HEK293T (cell line): ENCODE measurements around the gene ZNF699.
"Not testable (repeated sequence)": the region's sequence is repeated elsewhere in the genome, so short reads cannot be mapped to it uniquely, and the experiment has no call there.

ENCODE experiments used
- ARNT ChIP-seq: fragments of 450-650 bp; IDR thresholded peaks from 2 replicates; pipeline ENCODE4 v1.6.1; 2017; ENCODE audit warnings: mild to moderate bottlenecking
- CTBP1 ChIP-seq: fragments of 450-650 bp; IDR thresholded peaks from 2 replicates; pipeline ENCODE4 v1.6.1; 2016; ENCODE audit warnings: borderline replicate concordance
- FOXA1 ChIP-seq: fragments of 450-650 bp; IDR thresholded peaks from 2 replicates; pipeline ENCODE4 v1.6.1; 2016; ENCODE audit warnings: mild to moderate bottlenecking
- FOXK2 ChIP-seq: fragments of 450-650 bp; IDR thresholded peaks from 2 replicates; pipeline ENCODE4 v1.6.1; 2016; ENCODE audit warnings: mild to moderate bottlenecking
- FOXM1 ChIP-seq: fragments of 450-650 bp; IDR thresholded peaks from 2 replicates; pipeline ENCODE4 v1.6.1; 2017; ENCODE audit warnings: mild to moderate bottlenecking, borderline replicate concordance
- L3MBTL2 ChIP-seq: fragments of 450-650 bp; conservative IDR thresholded peaks from 2 replicates; pipeline ENCODE4 v1.6.1; 2016; ENCODE audit warnings: mild to moderate bottlenecking
- LEF1 ChIP-seq: fragments of 450-650 bp; IDR thresholded peaks from 2 replicates; pipeline ENCODE4 v1.6.1; 2017; ENCODE audit warnings: mild to moderate bottlenecking, borderline replicate concordance
- SP1 ChIP-seq: fragments of 450-650 bp; IDR thresholded peaks from 2 replicates; pipeline ENCODE4 v1.6.1; 2017
- SUZ12 ChIP-seq: fragments of 450-650 bp; IDR thresholded peaks from 2 replicates; pipeline ENCODE4 v1.6.1; 2016; ENCODE audit warnings: mild to moderate bottlenecking
- TARDBP ChIP-seq: fragments of 450-650 bp; IDR thresholded peaks from 2 replicates; pipeline ENCODE4 v1.6.1; 2016
- ZNF384 ChIP-seq: fragments of 450-650 bp; IDR thresholded peaks from 2 replicates; pipeline ENCODE4 v1.6.1; 2016
- TF ChIP-seq, protein P1 (sequence below): fragments of 450-650 bp; IDR thresholded peaks from 2 replicates; pipeline ENCODE4 v1.6.1; 2016

DNA sequence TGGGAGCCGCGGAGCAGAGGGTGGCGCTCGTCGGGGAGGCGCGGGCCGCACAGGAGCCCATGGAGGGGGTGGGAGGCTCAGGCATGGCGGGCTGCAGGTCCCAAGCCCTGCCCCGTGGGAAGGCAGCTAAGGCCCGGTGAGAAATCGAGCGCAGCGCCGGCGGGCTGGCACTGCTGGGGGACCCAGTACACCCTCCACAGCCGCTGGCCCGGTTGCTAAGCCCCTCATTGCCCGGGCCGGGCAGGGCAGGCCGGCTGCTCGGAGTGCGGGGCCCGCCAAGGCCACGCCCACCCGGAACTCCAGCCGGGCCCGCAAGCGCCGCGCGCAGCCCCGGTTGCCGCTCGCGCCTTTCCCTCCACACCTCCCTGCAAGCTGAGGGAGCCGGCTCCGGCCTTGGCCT is 26.2 kb downstream of the ZNF699 start:
- not testable (repeated sequence) for TF ChIP-seq ZNF384, ARNT, SP1, FOXM1, TARDBP, CTBP1, FOXA1, SUZ12, L3MBTL2, FOXK2, LEF1
- TF ChIP-seq, protein P1, sequence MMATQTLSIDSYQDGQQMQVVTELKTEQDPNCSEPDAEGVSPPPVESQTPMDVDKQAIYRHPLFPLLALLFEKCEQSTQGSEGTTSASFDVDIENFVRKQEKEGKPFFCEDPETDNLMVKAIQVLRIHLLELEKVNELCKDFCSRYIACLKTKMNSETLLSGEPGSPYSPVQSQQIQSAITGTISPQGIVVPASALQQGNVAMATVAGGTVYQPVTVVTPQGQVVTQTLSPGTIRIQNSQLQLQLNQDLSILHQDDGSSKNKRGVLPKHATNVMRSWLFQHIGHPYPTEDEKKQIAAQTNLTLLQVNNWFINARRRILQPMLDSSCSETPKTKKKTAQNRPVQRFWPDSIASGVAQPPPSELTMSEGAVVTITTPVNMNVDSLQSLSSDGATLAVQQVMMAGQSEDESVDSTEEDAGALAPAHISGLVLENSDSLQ: not testable (repeated sequence)
